Spinal cord (tissue), 4 donors: Measurements from ENCODE around the gene PNMA1. TPM values are rescaled to one million over a fixed set of nuclear protein-coding genes. Genes with fewer than 3 reads are reported as not detected.

ENCODE experiments used
- polyA plus RNA-seq, 2 donors: library from polyadenylated mRNA; unstranded; fragments of 120-200 nt; gene quantifications; one replicate each; pipeline ENCODE4 v1.2.1, GENCODE V29; 2013; ENCODE audit not compliant: insufficient read length in 2 of 2
- small RNA-seq: library from RNA; depleted of rRNA; stranded (forward); fragments of <200 nt; gene quantifications from one replicate; pipeline ENCODE3, GENCODE V24; 2014; ENCODE audit warnings: low replicate concordance
- total RNA-seq, 2 donors: library from RNA; depleted of rRNA in 1 of 2; stranded (reverse); fragments of 120-200 nt in 1 of 2; fragments of >200 nt in 1 of 2; gene quantifications; one replicate each; pipeline versions ENCODE4 v1.2.3 to v1.2.4, GENCODE V29; 2013 to 2014

Gene PNMA1
- total and polyA plus RNA-seq, 4 donors = 39.5 to 282 (median 189) TPM

Small RNAs within 50 kb of the gene (small RNA-seq; reads per million reads assigned to genes)
- gene MIR4505 = not detected

Other genes starting within 250 kb of the PNMA1 start
- 10 to 100 TPM; 10.9 to 13.4 TPM for gene RIOX1, start 223.5 kb downstream of the PNMA1 start, total RNA-seq
- 10 to 100 TPM; 13.4 to 15.7 TPM for gene RIOX1, start 223.5 kb downstream of the PNMA1 start, polyA plus RNA-seq
- gene ACOT1, start 177.2 kb downstream of the PNMA1 start, total RNA-seq = 1 to 10 TPM; 6.6 to 8.1 TPM
- 1 to 10 TPM; 2.0 to 7.5 TPM for gene ACOT1, start 177.2 kb downstream of the PNMA1 start, polyA plus RNA-seq
- gene HEATR4, start 155.4 kb downstream of the PNMA1 start, total RNA-seq = 1 to 10 TPM; 1.3 to 1.4 TPM
- 1 to 10 TPM; 2.6 to 6.2 TPM for gene HEATR4, start 155.4 kb downstream of the PNMA1 start, polyA plus RNA-seq
- 10 to 100 TPM; 29.7 to 41.6 TPM for gene ACOT2, start 145.2 kb downstream of the PNMA1 start, total RNA-seq
- 10 to 100 TPM; 35.1 to 40.8 TPM for gene ACOT2, start 145.2 kb downstream of the PNMA1 start, polyA plus RNA-seq
- gene ACOT4, start 122.5 kb downstream of the PNMA1 start, total RNA-seq = 1 to 10 TPM; 1.1 to 1.5 TPM
- 1 to 10 TPM; 1.3 to 1.8 TPM for gene ACOT4, start 122.5 kb downstream of the PNMA1 start, polyA plus RNA-seq
- under 1 TPM in 1 of 2 donors, not detected in 1; 0.11 TPM for gene ACOT6, start 101.9 kb downstream of the PNMA1 start, total RNA-seq
- gene ACOT6, start 101.9 kb downstream of the PNMA1 start, polyA plus RNA-seq = 1 to 10 TPM in 1 of 2 donors, under 1 TPM in 1; 0.24 to 1.3 TPM
- 10 to 100 TPM; 23.9 to 26.0 TPM for gene DNAL1, start 69.4 kb downstream of the PNMA1 start, total RNA-seq
- gene DNAL1, start 69.4 kb downstream of the PNMA1 start, polyA plus RNA-seq = 10 to 100 TPM; 15.4 to 16.5 TPM
- 10 to 100 TPM; 10.8 to 16.5 TPM for gene PTGR2, start 137.4 kb upstream of the PNMA1 start, total RNA-seq
- 10 to 100 TPM; 13.0 to 15.3 TPM for gene PTGR2, start 137.4 kb upstream of the PNMA1 start, polyA plus RNA-seq
- 10 to 100 TPM; 60.5 to 70.7 TPM for gene ZNF410, start 172.5 kb upstream of the PNMA1 start, total RNA-seq
- gene ZNF410, start 172.5 kb upstream of the PNMA1 start, polyA plus RNA-seq = 10 to 100 TPM; 44.2 to 48.5 TPM
- 10 to 100 TPM; 13.8 to 15.8 TPM for gene FAM161B, start 235.7 kb upstream of the PNMA1 start, total RNA-seq
- 10 to 100 TPM; 22.8 to 26.1 TPM for gene FAM161B, start 235.7 kb upstream of the PNMA1 start, polyA plus RNA-seq
- 10 to 100 TPM; 27.7 to 30.6 TPM for gene COQ6, start 235.9 kb upstream of the PNMA1 start, total RNA-seq
- gene COQ6, start 235.9 kb upstream of the PNMA1 start, polyA plus RNA-seq = 10 to 100 TPM; 22.9 to 34.7 TPM